SK-N-SH treated with all-trans-retinoic acid at 6 μM for 48 hours (cell line): Measurements from ENCODE around the gene SELPLG.

Experiments
- BACH2 ChIP-seq: fragments of 250-450 bp; sonication (Bioruptor Pico); IDR thresholded peaks from 2 replicates; pipeline ENCODE4 v1.9.0; 2021; ENCODE audit warnings: mild to moderate bottlenecking, borderline replicate concordance
- CREB5 ChIP-seq: fragments of 250-450 bp; sonication (Bioruptor Pico); IDR thresholded peaks from 2 replicates; pipeline ENCODE4 v1.5.1; 2020; ENCODE audit warnings: low read depth, mild to moderate bottlenecking, moderate library complexity
- ESRRG ChIP-seq: fragments of 250-450 bp; sonication (Bioruptor Pico); IDR thresholded peaks from 2 replicates; pipeline ENCODE4 v1.6.1; 2021; ENCODE audit warnings: mild to moderate bottlenecking
- ISL1 ChIP-seq: fragments of 250-450 bp; sonication (Bioruptor Pico); IDR thresholded peaks from 2 replicates; pipeline ENCODE4 v2.1.2; 2022; ENCODE audit warnings: mild to moderate bottlenecking, moderate library complexity
- SNAI2 ChIP-seq: fragments of 250-450 bp; sonication (Bioruptor Pico); IDR thresholded peaks from 2 replicates; pipeline ENCODE4 v1.5.0; 2020; ENCODE audit warnings: mild to moderate bottlenecking, moderate library complexity
- ZFP3 ChIP-seq: fragments of 250-450 bp; sonication (Bioruptor Pico); IDR thresholded peaks from 2 replicates; pipeline ENCODE4 v1.5.0; 2020; ENCODE audit warnings: mild to moderate bottlenecking, moderate library complexity

DNA sequence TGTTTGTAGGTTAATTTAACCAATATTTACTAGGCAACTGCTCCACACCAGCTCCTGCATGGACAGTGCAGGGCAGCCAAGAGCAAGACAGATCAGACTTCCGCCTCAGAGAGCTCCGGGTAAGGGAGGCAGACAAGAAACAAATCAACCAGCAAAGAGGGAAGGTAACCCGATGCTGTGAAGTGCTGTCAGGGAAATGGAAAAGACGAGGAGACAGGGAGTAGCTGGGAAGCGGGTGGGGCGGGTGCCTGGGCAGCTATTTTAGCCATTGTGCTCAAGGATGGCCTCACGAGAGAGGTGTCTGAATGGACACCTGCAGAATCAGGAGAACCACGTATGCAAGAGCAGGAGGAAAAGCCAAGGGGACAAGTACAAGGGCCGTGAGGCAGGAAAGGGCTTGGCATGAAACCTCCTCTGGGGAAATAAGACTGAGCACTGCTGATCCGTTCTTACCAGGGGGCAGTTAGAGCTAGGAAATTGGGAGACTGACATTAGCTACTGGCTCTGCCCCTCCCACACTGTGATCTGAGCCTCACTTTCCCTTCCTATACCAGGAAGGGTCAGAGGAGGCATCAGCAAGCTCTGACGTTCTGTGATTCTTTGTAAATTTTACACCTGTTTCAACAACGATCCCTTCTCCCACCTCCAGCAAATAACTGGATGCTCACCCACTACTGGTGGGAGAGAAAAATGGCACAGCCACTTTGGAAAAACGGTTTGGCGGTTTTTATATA is 29.3 kb downstream of the SELPLG start:
- TF ChIP-seq CREB5 (CRISPR knock-in tag) (no peak), ISL1 (no peak), BACH2 (CRISPR knock-in tag) (no peak), ESRRG (CRISPR knock-in tag) (no peak), ZFP3 (CRISPR knock-in tag) (no peak), SNAI2 (no peak)
